HEK293 (cell line): Measurements from ENCODE around the gene ADI1.

ENCODE experiments used
- CTCF ChIP-seq: fragments of 450-650 bp; formaldehyde crosslinking; IDR thresholded peaks from 2 replicates; pipeline ENCODE4 v1.5.1; 2016; ENCODE audit warnings: missing biosample characterization, missing genetic modification characterization
- KLF16 ChIP-seq: fragments of 450-650 bp; formaldehyde crosslinking; IDR thresholded peaks from 2 replicates; pipeline ENCODE4 v1.5.1; 2017; ENCODE audit warnings: missing biosample characterization, missing genetic modification characterization
- OVOL3 ChIP-seq: fragments of 450-650 bp; formaldehyde crosslinking; IDR thresholded peaks from 2 replicates; pipeline ENCODE4 v1.5.1; 2016; ENCODE audit warnings: missing biosample characterization, missing genetic modification characterization
- WT1 ChIP-seq: fragments of 450-650 bp; formaldehyde crosslinking; IDR thresholded peaks from 2 replicates; pipeline ENCODE4 v1.5.1; 2016; ENCODE audit warnings: missing biosample characterization, missing genetic modification characterization
- ZBTB49 ChIP-seq: fragments of 450-650 bp; formaldehyde crosslinking; IDR thresholded peaks from 2 replicates; pipeline ENCODE4 v1.5.1; 2016; ENCODE audit warnings: missing biosample characterization, missing genetic modification characterization, low read depth
- ZNF112 ChIP-seq: fragments of 450-650 bp; formaldehyde crosslinking; IDR thresholded peaks from 2 replicates; pipeline ENCODE4 v1.5.0; 2017; ENCODE audit warnings: missing biosample characterization, missing genetic modification characterization
- ZNF121 ChIP-seq: fragments of 450-650 bp; formaldehyde crosslinking; IDR thresholded peaks from 2 replicates; pipeline ENCODE4 v1.5.1; 2016; ENCODE audit warnings: missing biosample characterization, missing genetic modification characterization
- ZNF169 ChIP-seq: fragments of 450-650 bp; formaldehyde crosslinking; IDR thresholded peaks from 2 replicates; pipeline ENCODE4 v1.5.1; 2016; ENCODE audit warnings: missing biosample characterization, missing genetic modification characterization
- ZNF175 ChIP-seq: fragments of 450-650 bp; formaldehyde crosslinking; IDR thresholded peaks from 2 replicates; pipeline ENCODE4 v1.5.1; 2016; ENCODE audit warnings: missing biosample characterization, missing genetic modification characterization
- ZNF48 ChIP-seq: fragments of 450-650 bp; formaldehyde crosslinking; IDR thresholded peaks from 2 replicates; pipeline ENCODE4 v1.5.1; 2016; ENCODE audit warnings: missing biosample characterization, missing genetic modification characterization
- ZNF768 ChIP-seq: fragments of 450-650 bp; formaldehyde crosslinking; IDR thresholded peaks from 2 replicates; pipeline ENCODE4 v1.5.1; 2018; ENCODE audit warnings: missing biosample characterization, mild to moderate bottlenecking, missing genetic modification characterization
- TF ChIP-seq, protein P1 (sequence below): fragments of 450-650 bp; formaldehyde crosslinking; IDR thresholded peaks from 2 replicates; pipeline ENCODE4 v1.5.1; 2016; ENCODE audit warnings: missing biosample characterization, missing genetic modification characterization
- TF ChIP-seq, protein P2 (sequence below): IDR thresholded peaks from 2 replicates; pipeline ENCODE4 v1.6.1; 2011; ENCODE audit warnings: mild to moderate bottlenecking, low read depth, low read length, borderline replicate concordance
- TF ChIP-seq, protein P3 (sequence below): fragments of 450-650 bp; formaldehyde crosslinking; IDR thresholded peaks from 2 replicates; pipeline ENCODE4 v1.5.1; 2016; ENCODE audit warnings: missing biosample characterization, missing genetic modification characterization

DNA sequence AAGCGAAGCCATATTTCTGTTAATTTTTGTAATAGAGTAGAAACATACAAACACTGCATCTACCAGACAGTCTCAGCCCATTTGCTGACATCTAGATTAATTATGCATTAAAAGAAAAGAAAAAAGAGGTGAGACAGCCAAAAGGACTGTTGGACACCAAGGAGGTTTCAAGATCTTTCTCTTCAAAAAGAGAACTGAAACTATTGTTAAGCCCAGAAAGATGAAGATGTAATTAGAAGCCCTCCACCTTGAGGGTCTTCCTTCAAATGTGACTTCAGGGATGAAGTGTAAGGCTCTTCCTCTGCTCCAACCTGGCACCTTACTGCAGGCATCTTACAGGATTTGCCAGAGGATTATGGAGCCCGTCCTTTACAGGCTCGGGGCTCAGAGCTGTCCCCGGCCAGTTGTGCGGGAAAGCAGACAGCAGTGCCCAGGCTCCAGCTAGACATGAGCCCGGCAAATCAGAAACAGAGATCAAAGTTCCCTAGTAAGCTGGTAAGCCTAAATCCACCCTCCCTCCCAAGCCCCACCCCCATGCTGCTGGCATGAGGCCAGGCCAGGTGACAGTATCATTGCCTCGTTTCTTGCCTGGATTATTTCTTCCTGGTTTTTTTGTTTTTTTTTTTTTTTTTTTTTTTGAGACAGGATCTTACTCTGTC, 38.9 kb downstream of the ADI1 start:
- TF ChIP-seq WT1 (tag by site-specific recombination) (no peak), ZNF48 (tag by site-specific recombination) (no peak), ZNF175 (tag by site-specific recombination) (no peak), ZNF169 (tag by site-specific recombination) (no peak), CTCF (tag by site-specific recombination) (no peak), KLF16 (no peak), OVOL3 (tag by site-specific recombination) (no peak), ZBTB49 (no peak), ZNF121 (tag by site-specific recombination) (no peak), ZNF112 (tag by site-specific recombination) (no peak), ZNF768 (tag by site-specific recombination) (no peak)
- TF ChIP-seq, protein P1, sequence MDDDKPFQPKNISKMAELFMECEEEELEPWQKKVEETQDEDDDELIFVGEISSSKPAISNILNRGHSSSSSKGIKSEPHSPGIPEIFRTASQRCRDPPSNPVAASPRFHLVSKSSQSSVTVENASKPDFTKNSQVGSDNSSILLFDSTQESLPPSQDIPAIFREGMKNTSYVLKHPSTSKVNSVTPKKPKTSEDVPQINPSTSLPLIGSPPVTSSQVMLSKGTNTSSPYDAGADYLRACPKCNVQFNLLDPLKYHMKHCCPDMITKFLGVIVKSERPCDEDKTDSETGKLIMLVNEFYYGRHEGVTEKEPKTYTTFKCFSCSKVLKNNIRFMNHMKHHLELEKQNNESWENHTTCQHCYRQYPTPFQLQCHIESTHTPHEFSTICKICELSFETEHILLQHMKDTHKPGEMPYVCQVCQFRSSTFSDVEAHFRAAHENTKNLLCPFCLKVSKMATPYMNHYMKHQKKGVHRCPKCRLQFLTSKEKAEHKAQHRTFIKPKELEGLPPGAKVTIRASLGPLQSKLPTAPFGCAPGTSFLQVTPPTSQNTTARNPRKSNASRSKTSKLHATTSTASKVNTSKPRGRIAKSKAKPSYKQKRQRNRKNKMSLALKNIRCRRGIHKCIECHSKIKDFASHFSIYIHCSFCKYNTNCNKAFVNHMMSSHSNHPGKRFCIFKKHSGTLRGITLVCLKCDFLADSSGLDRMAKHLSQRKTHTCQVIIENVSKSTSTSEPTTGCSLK, result no peak
- TF ChIP-seq, protein P2, sequence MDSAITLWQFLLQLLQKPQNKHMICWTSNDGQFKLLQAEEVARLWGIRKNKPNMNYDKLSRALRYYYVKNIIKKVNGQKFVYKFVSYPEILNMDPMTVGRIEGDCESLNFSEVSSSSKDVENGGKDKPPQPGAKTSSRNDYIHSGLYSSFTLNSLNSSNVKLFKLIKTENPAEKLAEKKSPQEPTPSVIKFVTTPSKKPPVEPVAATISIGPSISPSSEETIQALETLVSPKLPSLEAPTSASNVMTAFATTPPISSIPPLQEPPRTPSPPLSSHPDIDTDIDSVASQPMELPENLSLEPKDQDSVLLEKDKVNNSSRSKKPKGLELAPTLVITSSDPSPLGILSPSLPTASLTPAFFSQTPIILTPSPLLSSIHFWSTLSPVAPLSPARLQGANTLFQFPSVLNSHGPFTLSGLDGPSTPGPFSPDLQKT, result no peak
- TF ChIP-seq, protein P3, sequence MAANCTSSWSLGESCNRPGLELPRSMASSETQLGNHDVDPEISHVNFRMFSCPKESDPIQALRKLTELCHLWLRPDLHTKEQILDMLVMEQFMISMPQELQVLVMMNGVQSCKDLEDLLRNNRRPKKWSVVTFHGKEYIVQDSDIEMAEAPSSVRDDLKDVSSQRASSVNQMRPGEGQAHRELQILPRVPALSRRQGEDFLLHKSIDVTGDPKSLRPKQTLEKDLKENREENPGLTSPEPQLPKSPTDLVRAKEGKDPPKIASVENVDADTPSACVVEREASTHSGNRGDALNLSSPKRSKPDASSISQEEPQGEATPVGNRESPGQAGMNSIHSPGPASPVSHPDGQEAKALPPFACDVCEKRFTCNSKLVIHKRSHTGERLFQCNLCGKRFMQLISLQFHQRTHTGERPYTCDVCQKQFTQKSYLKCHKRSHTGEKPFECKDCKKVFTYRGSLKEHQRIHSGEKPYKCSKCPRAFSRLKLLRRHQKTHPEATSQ (tag by site-specific recombination), result no peak
